Measurements from ENCODE around the gene SLC24A3.

The SLC24A3 gene

DNA sequence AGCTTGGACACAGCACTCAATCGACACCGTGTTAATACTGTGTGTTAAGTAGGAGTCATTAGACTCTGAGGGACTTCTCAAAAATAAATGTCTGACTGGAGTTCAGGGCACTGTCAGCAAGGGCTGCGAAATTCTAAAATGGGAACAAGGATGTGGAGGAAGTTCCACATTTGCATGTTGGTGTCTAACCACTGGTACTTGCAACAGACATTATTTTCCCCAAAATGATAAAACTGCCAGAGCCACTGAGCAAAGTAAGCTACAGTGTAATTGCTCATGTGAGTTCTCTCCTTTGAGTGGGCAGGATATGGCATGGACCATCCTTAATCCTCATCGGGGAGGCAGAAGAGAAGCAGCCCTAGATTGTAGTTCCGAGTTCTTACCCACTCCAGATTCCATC lies 215.9 kb downstream of the SLC24A3 start:
- Histone ChIP-seq H2BK5ac (ENCODE audit: low read depth, low read length, poor library complexity) (no peak overlapping the region), H3K9ac (ENCODE audit: low read length) (no peak overlapping the region), H4K12ac (ENCODE audit: low read depth, low read length) (no peak overlapping the region), H2AFZ (ENCODE audit: insufficient read depth, low read length, poor library complexity) (no peak overlapping the region), H2BK12ac (ENCODE audit: low read length) (no peak overlapping the region), H3K4me2 (ENCODE audit: low read length) (no peak overlapping the region), H3K23ac (ENCODE audit: low read length) (no peak overlapping the region), H2AK5ac (ENCODE audit: low read length) (no peak overlapping the region), H4K91ac (ENCODE audit: low read depth, low read length) (no peak overlapping the region), H3K36me3 (ENCODE audit: control insufficient read depth in 1 of 2, insufficient read depth in 2 of 2, low read length in 2 of 2) (no peaks in the 10 kb centered on the region), H3K18ac (ENCODE audit: low read length) (no peak overlapping the region), H3K4me3 (ENCODE audit: low read depth, low read length) (no peak overlapping the region), H3K27me3 (ENCODE audit: insufficient read depth, low read length) (no peaks in the 10 kb centered on the region), H2BK120ac (ENCODE audit: insufficient read depth, low read length, poor library complexity) (no peak overlapping the region), H3K79me1 (ENCODE audit: low read length) (no peaks in the 10 kb centered on the region), H3K14ac (ENCODE audit: low read length) (no peak overlapping the region), H3K79me2 (ENCODE audit: control insufficient read depth, insufficient read depth, low read length, poor library complexity) (no peaks in the 10 kb centered on the region), H3K27ac (ENCODE audit: low read depth, low read length) (no peak overlapping the region), H3K4ac (ENCODE audit: low read depth, low read length) (no peak overlapping the region), H3K9me3 (ENCODE audit: insufficient read depth, low read depth, low read length) (peaks cover 2% of the 10 kb centered on the region), H3K4me1 (ENCODE audit: control insufficient read depth in 1 of 2, insufficient read depth in 2 of 2, low read length in 2 of 2) (peaks cover 8 to 15% of the 10 kb centered on the region in 2 experiments), H4K8ac (ENCODE audit: low read depth, low read length) (no peak overlapping the region)
- DNase-seq: no peak
- no CpG with 5 or more reads among the region's 5 CpGs for WGBS (ENCODE audit: extremely low coverage, insufficient coverage, insufficient read length)

DNA sequence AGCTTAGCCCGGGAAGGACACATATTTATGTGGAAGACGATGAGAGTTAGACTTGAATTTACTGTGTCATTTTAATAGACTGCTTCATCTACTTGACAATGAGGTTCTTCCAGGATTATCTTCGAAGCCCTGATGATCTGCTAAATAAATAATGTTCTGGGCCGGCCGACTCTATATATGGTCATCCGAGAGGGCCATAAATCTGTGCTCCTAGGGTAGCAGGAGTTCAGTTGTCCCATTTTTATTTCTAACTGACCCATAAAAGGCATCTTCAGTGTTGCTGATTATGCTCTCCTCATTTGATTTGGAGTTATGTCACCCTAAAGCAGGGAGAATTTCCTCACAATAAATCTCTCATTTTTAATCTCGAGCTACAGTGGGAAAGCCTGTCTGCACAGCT lies 217.1 kb downstream of the SLC24A3 start:
- no peak overlapping the region for H3K4ac ChIP-seq (ENCODE audit: low read depth, low read length)
- no peaks in the 10 kb centered on the region for H3K79me2 ChIP-seq (ENCODE audit: control insufficient read depth, insufficient read depth, low read length, poor library complexity)
- H3K36me3 ChIP-seq (ENCODE audit: control insufficient read depth in 1 of 2, insufficient read depth in 2 of 2, low read length in 2 of 2): no peaks in the 10 kb centered on the region
- no peak overlapping the region for H3K18ac ChIP-seq (ENCODE audit: low read length)
- no peak overlapping the region for H4K91ac ChIP-seq (ENCODE audit: low read depth, low read length)
- no peak overlapping the region for H4K8ac ChIP-seq (ENCODE audit: low read depth, low read length)
- H3K23ac ChIP-seq (ENCODE audit: low read length): no peak overlapping the region
- no peak overlapping the region for H4K12ac ChIP-seq (ENCODE audit: low read depth, low read length)
- H3K14ac ChIP-seq (ENCODE audit: low read length): no peak overlapping the region
- H2BK5ac ChIP-seq (ENCODE audit: low read depth, low read length, poor library complexity): no peak overlapping the region
- no peak overlapping the region for H2AK5ac ChIP-seq (ENCODE audit: low read length)
- WGBS (ENCODE audit: extremely low coverage, insufficient coverage, insufficient read length): no CpG with 5 or more reads among the region's 7 CpGs
- H3K4me2 ChIP-seq (ENCODE audit: low read length): no peak overlapping the region
- no peak overlapping the region for H2BK12ac ChIP-seq (ENCODE audit: low read length)
- H3K4me3 ChIP-seq (ENCODE audit: low read depth, low read length): no peak overlapping the region
- H3K79me1 ChIP-seq (ENCODE audit: low read length): no peaks in the 10 kb centered on the region
- no peak overlapping the region for H2AFZ ChIP-seq (ENCODE audit: insufficient read depth, low read length, poor library complexity)
- H3K27me3 ChIP-seq (ENCODE audit: insufficient read depth, low read length): no peaks in the 10 kb centered on the region
- no peak overlapping the region for H3K9ac ChIP-seq (ENCODE audit: low read length)
- no peak overlapping the region for H3K27ac ChIP-seq (ENCODE audit: low read depth, low read length)
- H3K4me1 ChIP-seq (ENCODE audit: control insufficient read depth in 1 of 2, insufficient read depth in 2 of 2, low read length in 2 of 2): peaks cover 8 to 17% of the 10 kb centered on the region in 2 experiments
- no peak for DNase-seq
- peaks cover 2% of the 10 kb centered on the region for H3K9me3 ChIP-seq (ENCODE audit: insufficient read depth, low read depth, low read length)
- no peak overlapping the region for H2BK120ac ChIP-seq (ENCODE audit: insufficient read depth, low read length, poor library complexity)

DNA sequence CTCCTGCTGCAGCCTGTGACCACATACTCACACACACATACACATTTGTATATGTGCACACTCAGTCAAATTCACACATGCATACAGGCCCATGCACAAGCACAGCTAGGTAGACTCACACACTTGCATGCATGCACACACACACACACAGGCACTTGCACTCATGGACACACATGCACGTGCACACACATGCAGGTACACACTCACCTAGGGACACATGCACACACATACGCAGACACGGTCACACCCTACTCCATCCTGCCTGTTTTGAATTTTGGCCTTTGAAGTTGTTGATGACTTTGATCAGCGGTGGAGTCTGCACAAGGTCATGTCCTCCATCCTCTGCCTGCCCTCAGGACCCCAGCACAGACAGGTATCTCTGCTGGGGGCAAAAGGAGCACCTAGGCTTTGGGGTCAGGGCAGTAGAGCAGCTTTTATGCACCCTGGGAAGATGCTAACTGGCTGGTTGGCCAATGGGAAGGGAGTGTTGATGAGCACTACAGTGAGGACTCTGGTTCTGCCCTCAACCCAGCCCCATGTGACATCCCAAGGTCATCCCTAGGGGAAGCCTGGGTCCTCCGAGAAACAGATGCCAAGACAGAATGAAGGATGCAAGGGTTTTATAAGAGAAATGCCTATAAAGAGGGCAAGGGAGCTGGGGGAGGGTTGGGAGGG lies 218.3 kb downstream of the SLC24A3 start:
- Histone ChIP-seq H3K9me3 (ENCODE audit: insufficient read depth, low read depth, low read length) (peaks cover 2% of the 10 kb centered on the region), H3K4me2 (ENCODE audit: low read length) (no peak overlapping the region), H3K9ac (ENCODE audit: low read length) (no peak overlapping the region), H2BK5ac (ENCODE audit: low read depth, low read length, poor library complexity) (no peak overlapping the region), H3K36me3 (ENCODE audit: control insufficient read depth in 1 of 2, insufficient read depth in 2 of 2, low read length in 2 of 2) (no peaks in the 10 kb centered on the region), H2AFZ (ENCODE audit: insufficient read depth, low read length, poor library complexity) (no peak overlapping the region), H3K4me1 (ENCODE audit: control insufficient read depth in 1 of 2, insufficient read depth in 2 of 2, low read length in 2 of 2) (peaks cover 8 to 17% of the 10 kb centered on the region in 2 experiments), H3K14ac (ENCODE audit: low read length) (no peak overlapping the region), H4K12ac (ENCODE audit: low read depth, low read length) (no peak overlapping the region), H3K18ac (ENCODE audit: low read length) (no peak overlapping the region), H3K27ac (ENCODE audit: low read depth, low read length) (no peak overlapping the region), H3K23ac (ENCODE audit: low read length) (no peak overlapping the region), H4K8ac (ENCODE audit: low read depth, low read length) (no peak overlapping the region), H2BK12ac (ENCODE audit: low read length) (no peak overlapping the region), H3K4ac (ENCODE audit: low read depth, low read length) (no peak overlapping the region), H3K79me1 (ENCODE audit: low read length) (no peaks in the 10 kb centered on the region), H2BK120ac (ENCODE audit: insufficient read depth, low read length, poor library complexity) (no peak overlapping the region), H4K91ac (ENCODE audit: low read depth, low read length) (no peak overlapping the region), H2AK5ac (ENCODE audit: low read length) (no peak overlapping the region), H3K79me2 (ENCODE audit: control insufficient read depth, insufficient read depth, low read length, poor library complexity) (no peaks in the 10 kb centered on the region), H3K27me3 (ENCODE audit: insufficient read depth, low read length) (no peaks in the 10 kb centered on the region), H3K4me3 (ENCODE audit: low read depth, low read length) (no peak overlapping the region)
- WGBS (ENCODE audit: extremely low coverage, insufficient coverage, insufficient read length): no CpG with 5 or more reads among the region's 5 CpGs
- DNase-seq: no peak

DNA sequence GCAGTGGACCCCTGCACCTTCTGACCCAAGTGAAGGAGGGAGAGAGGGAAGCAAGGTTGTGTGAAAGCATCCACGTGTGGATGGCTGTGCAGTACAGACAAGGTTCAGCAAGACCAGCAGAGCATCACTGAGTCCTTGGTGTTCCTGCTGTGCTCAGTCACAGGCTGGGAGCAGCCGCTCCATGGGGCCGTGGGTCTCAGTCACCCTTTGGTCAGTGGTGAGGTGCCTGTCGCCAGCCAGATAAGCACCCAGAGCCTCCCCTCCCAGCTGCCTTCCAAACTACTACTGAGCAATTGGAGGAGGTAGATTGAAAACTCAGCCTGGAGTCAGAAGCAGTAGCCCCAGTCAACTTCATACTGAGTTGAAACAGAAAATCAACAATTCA lies 218.9 kb downstream of the SLC24A3 start:
- no peak overlapping the region for H3K9ac ChIP-seq (ENCODE audit: low read length)
- H3K14ac ChIP-seq (ENCODE audit: low read length): no peak overlapping the region
- no peaks in the 10 kb centered on the region for H3K79me1 ChIP-seq (ENCODE audit: low read length)
- no peak overlapping the region for H2AFZ ChIP-seq (ENCODE audit: insufficient read depth, low read length, poor library complexity)
- no CpG with 5 or more reads among the region's 4 CpGs for WGBS (ENCODE audit: extremely low coverage, insufficient coverage, insufficient read length)
- no peak overlapping the region for H3K27ac ChIP-seq (ENCODE audit: low read depth, low read length)
- no peak overlapping the region for H2BK120ac ChIP-seq (ENCODE audit: insufficient read depth, low read length, poor library complexity)
- no peak overlapping the region for H3K4me3 ChIP-seq (ENCODE audit: low read depth, low read length)
- H3K4me2 ChIP-seq (ENCODE audit: low read length): no peak overlapping the region
- H2BK5ac ChIP-seq (ENCODE audit: low read depth, low read length, poor library complexity): no peak overlapping the region
- H4K12ac ChIP-seq (ENCODE audit: low read depth, low read length): no peak overlapping the region
- H4K8ac ChIP-seq (ENCODE audit: low read depth, low read length): no peak overlapping the region
- no peak overlapping the region for H4K91ac ChIP-seq (ENCODE audit: low read depth, low read length)
- peaks cover 8 to 17% of the 10 kb centered on the region in 2 experiments for H3K4me1 ChIP-seq (ENCODE audit: control insufficient read depth in 1 of 2, insufficient read depth in 2 of 2, low read length in 2 of 2)
- H2BK12ac ChIP-seq (ENCODE audit: low read length): no peak overlapping the region
- H3K36me3 ChIP-seq (ENCODE audit: control insufficient read depth in 1 of 2, insufficient read depth in 2 of 2, low read length in 2 of 2): no peaks in the 10 kb centered on the region
- DNase-seq: no peak
- no peaks in the 10 kb centered on the region for H3K27me3 ChIP-seq (ENCODE audit: insufficient read depth, low read length)
- H3K79me2 ChIP-seq (ENCODE audit: control insufficient read depth, insufficient read depth, low read length, poor library complexity): no peaks in the 10 kb centered on the region
- peaks cover 2% of the 10 kb centered on the region for H3K9me3 ChIP-seq (ENCODE audit: insufficient read depth, low read depth, low read length)
- H3K18ac ChIP-seq (ENCODE audit: low read length): no peak overlapping the region
- no peak overlapping the region for H3K4ac ChIP-seq (ENCODE audit: low read depth, low read length)
- no peak overlapping the region for H3K23ac ChIP-seq (ENCODE audit: low read length)
- H2AK5ac ChIP-seq (ENCODE audit: low read length): no peak overlapping the region
